DOHH2 (cell line): ENCODE data around the gene EXOSC10.

ENCODE experiments used
- H3F3A ChIP-seq: fragments of 200-600 bp; sonication (generic), shearing (Covaris generic); 2 replicates; pipeline ENCODE4 v1.6.0; 2016; ENCODE audit warnings: antibody characterized with exemption, mild to moderate bottlenecking; ENCODE audit not compliant: control insufficient read depth, insufficient read depth
- H3K27ac ChIP-seq: fragments of 200-600 bp; sonication (generic); 2 replicates; pipeline ENCODE4 v1.5.1; 2014; ENCODE audit warnings: low read depth, mild to moderate bottlenecking, low read length, moderate library complexity
- H3K27me3 ChIP-seq: fragments of 200-600 bp; sonication (generic); 2 replicates; pipeline ENCODE4 v1.6.1; 2014; ENCODE audit warnings: mild to moderate bottlenecking, low read length, mixed read lengths; ENCODE audit not compliant: control insufficient read depth
- H3K36me3 ChIP-seq: fragments of 200-600 bp; sonication (generic); 2 replicates; pipeline ENCODE4 v1.6.1; 2014; ENCODE audit warnings: mild to moderate bottlenecking, low read length, moderate library complexity, mixed read lengths; ENCODE audit not compliant: control insufficient read depth
- H3K4me1 ChIP-seq: fragments of 200-600 bp; sonication (generic); 2 replicates; pipeline ENCODE4 v1.6.1; 2014; ENCODE audit warnings: mild to moderate bottlenecking, low read length, mixed read lengths; ENCODE audit not compliant: control insufficient read depth
- H3K4me2 ChIP-seq: fragments of 200-600 bp; sonication (generic); 2 replicates; pipeline ENCODE4 v1.6.0; 2014; ENCODE audit warnings: mild to moderate bottlenecking, low read length, moderate library complexity
- H3K4me3 ChIP-seq: fragments of 200-600 bp; sonication (generic); 2 replicates; pipeline ENCODE4 v1.5.1; 2014; ENCODE audit warnings: mild to moderate bottlenecking, low read length, mixed read lengths
- H3K79me2 ChIP-seq: fragments of 200-600 bp; sonication (generic); 2 replicates; pipeline ENCODE4 v1.6.1; 2014; ENCODE audit warnings: mild to moderate bottlenecking, low read length, mixed read lengths; ENCODE audit not compliant: control insufficient read depth
- H3K9me2 ChIP-seq: fragments of 200-600 bp; sonication (generic); replicated peaks from 2 replicates; pipeline ENCODE4 v1.6.1; 2014; ENCODE audit warnings: mild to moderate bottlenecking, low read length, mixed read lengths; ENCODE audit not compliant: control insufficient read depth
- H3K9me3 ChIP-seq: fragments of 200-600 bp; sonication (generic); 2 replicates; pipeline ENCODE4 v1.6.1; 2014; ENCODE audit warnings: antibody characterized with exemption, low read length, mixed read lengths; ENCODE audit not compliant: control insufficient read depth, insufficient read depth
- H4K20me1 ChIP-seq: fragments of 200-600 bp; sonication (generic); 2 replicates; pipeline ENCODE4 v1.6.0; 2014; ENCODE audit warnings: low read depth, mild to moderate bottlenecking, antibody characterized with exemption, low read length, moderate library complexity; ENCODE audit not compliant: control insufficient read depth, insufficient read depth
- CTCF ChIP-seq: fragments of 200-600 bp; sonication (generic); IDR thresholded peaks from one replicate; pipeline ENCODE4 v1.5.1; 2014; ENCODE audit warnings: antibody characterized with exemption, mild to moderate bottlenecking, low read depth, low read length; ENCODE audit not compliant: poor library complexity, severe bottlenecking
- EZH2phosphoT487 ChIP-seq: fragments of 200-600 bp; sonication (generic); IDR thresholded peaks from 2 replicates; pipeline ENCODE4 v1.6.1; 2017; ENCODE audit warnings: borderline replicate concordance, mild to moderate bottlenecking, antibody characterized with exemption, low read length, moderate library complexity, mixed read lengths

Gene EXOSC10

GRCh38 chr1:11058026-11058425, 41.6 kb downstream of the EXOSC10 start:
- Histone ChIP-seq H3K27ac (no peak overlapping the region), H4K20me1 (0 out of 2 replicates have a peak, but pooled peaks cover under 1% of the 10 kb centered on the region), H3K27me3 (no peaks in the 10 kb centered on the region), H3K79me2 (peaks cover 52% of the 10 kb centered on the region), H3K4me3 (no peak overlapping the region; the same call in 1 of the 2 replicates), H3K9me2 (no peaks in the 10 kb centered on the region), H3F3A (peaks cover 8% of the 10 kb centered on the region), H3K9me3 (no peaks in the 10 kb centered on the region), H3K4me1 (peaks cover 34% of the 10 kb centered on the region), H3K36me3 (peaks cover 68% of the 10 kb centered on the region), H3K4me2 (peak overlapping the region; percentile 77)
- TF ChIP-seq CTCF: no peak
- TF ChIP-seq EZH2phosphoT487: no peak

GRCh38 chr1:11057477-11057876, 42.2 kb downstream of the EXOSC10 start:
- Histone ChIP-seq H3K9me3 (no peaks in the 10 kb centered on the region), H3K4me3 (no peak overlapping the region), H3K9me2 (no peaks in the 10 kb centered on the region), H3K36me3 (peaks cover 63% of the 10 kb centered on the region), H4K20me1 (0 out of 2 replicates have a peak, but pooled peaks cover 3% of the 10 kb centered on the region), H3F3A (peaks cover 4% of the 10 kb centered on the region; the same call in 1 of the 2 replicates), H3K4me1 (peaks cover 30% of the 10 kb centered on the region), H3K79me2 (peaks cover 48% of the 10 kb centered on the region), H3K27ac (no peak overlapping the region), H3K4me2 (no peak overlapping the region), H3K27me3 (no peaks in the 10 kb centered on the region)
- TF ChIP-seq CTCF: no peak
- no peak for TF ChIP-seq EZH2phosphoT487

DNA sequence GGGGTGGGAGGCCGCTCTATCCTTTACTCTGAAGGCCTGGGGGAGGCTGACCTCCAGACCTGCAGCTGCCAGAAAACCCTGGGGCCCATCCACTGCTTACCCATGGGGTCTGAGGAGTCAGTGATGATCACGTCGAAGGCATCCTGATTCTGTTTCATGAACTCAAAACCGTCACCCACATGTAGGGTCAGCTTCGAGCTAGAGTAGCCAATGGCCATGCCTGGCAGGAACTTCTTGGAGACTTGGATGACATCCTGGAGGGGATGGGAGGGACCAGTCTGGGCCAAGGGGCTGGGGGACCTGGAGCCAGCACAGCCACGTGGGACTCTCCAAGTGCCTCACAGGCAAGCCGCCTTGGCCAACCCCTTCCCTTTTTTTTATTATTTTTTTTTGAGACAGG, 43.2 kb downstream of the EXOSC10 start:
- H3K4me1 ChIP-seq: peaks cover 29% of the 10 kb centered on the region
- H4K20me1 ChIP-seq: 0 out of 2 replicates have a peak, but pooled peaks cover 3% of the 10 kb centered on the region
- H3K9me3 ChIP-seq: no peaks in the 10 kb centered on the region
- no peak overlapping the region for H3K4me2 ChIP-seq
- H3K27me3 ChIP-seq: no peaks in the 10 kb centered on the region
- no peaks in the 10 kb centered on the region for H3K9me2 ChIP-seq
- no peak overlapping the region for H3K4me3 ChIP-seq
- no peak for TF ChIP-seq EZH2phosphoT487
- no peak for TF ChIP-seq CTCF
- peaks cover 8% of the 10 kb centered on the region; the same call in 1 of the 2 replicates for H3F3A ChIP-seq
- H3K36me3 ChIP-seq: peaks cover 53% of the 10 kb centered on the region
- no peak overlapping the region for H3K27ac ChIP-seq
- peaks cover 39% of the 10 kb centered on the region for H3K79me2 ChIP-seq
